AG10803 (cell line): ENCODE measurements around the gene GTF3C1.
"Not testable (repeated sequence)": the region's sequence is repeated elsewhere in the genome, so short reads cannot be mapped to it uniquely, and the experiment has no call there.

Experiments
- DNase-seq: peaks from one replicate; pipeline ENCODE4 v3.0.0; 2010; ENCODE audit warnings: low read depth
- H3K4me3 ChIP-seq: 2 replicates; pipeline ENCODE4 v1.5.1; 2011; ENCODE audit warnings: mild to moderate bottlenecking, low read length, control low read depth
- CTCF ChIP-seq: conservative IDR thresholded peaks from 2 replicates; pipeline ENCODE4 v1.5.1; 2011; ENCODE audit warnings: mild to moderate bottlenecking, low read length, control low read depth, inconsistent platforms

GTF3C1 gene

DNA sequence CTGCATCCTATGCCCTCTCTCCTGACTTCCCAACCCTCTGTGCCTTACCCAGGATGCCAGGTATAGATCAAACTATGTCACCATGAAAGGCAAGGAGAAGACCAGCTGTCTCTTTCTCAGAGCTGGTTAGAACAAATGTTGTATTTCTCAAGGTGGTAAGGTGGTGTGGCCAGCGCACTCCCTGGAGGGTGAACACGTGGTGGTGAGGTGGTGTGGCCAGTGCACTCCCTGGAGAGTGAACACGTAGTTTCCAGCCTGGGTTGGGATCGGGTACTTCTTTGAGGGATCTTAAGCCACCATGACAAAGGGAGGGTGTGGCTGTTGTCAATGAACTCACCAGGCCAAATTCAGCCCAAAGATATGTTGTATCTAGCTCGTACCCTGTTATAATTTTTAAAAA lies 27.0 kb upstream of the GTF3C1 start:
- no peak overlapping the region for H3K4me3 ChIP-seq
- no peak for DNase-seq
- no peak for TF ChIP-seq CTCF

DNA sequence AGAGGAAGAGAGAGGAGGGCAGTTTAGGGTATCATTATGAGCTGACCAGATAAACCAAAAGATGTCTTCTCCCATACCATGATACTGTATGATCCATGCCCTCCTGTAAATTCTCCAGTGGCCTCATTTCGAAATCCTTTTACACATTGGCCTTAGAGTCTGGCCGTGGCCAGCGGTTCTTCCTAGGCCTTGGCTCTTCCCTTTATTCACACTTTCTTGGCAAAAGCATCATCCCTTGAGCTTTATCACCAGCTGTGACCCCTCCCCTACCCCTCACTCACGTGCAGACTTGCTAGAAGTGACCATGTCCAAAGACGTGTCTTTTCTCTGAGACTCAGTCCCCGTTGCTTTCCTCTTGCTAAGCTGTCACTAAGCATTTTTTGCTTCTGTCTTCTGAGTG lies 23.0 kb upstream of the GTF3C1 start:
- no peak for TF ChIP-seq CTCF
- DNase-seq = peak; percentile 12
- no peak overlapping the region for H3K4me3 ChIP-seq

DNA sequence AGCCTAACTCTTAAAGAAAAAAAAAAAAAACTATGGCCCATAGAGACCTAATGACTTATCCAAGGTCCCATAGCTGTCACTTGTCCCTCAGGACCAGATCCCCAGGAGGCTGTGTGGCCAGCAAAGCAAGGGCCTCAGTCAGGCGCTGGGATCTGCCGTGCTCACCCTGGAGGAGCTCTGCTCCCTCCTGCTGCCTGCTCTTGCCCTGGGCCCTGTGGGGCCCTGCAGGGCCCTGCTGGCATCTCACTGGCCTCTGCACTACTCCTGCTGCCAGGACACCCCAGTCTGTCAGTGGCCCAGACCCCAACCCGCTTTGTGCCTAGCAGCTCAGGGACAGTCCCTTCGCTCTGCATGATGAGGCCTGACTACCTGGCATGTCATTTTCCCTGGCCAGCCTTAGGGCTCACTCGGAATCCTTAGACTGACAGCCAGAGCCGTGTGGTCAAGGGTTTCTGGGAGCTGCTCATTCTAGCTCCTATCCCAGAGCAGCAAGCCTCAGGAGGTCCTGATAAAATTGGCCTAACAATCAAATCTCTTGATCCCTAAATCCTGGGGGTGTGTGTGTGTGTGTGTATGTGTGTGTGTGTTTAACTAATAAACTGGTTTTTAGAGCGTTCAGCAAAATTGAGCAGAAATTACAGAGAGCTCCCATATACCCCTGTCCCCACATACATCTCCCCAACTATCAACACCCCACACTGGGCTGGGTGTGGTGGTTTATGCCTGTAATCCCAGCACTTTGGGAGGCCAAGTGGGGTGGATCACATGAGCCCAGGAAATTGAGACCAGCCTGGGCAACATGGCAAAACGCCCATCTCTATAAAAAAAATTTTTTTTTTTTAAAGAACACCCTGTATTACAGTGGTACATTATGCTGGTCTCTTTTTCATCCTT lies 22.0 kb upstream of the GTF3C1 start:
- no peak overlapping the region for H3K4me3 ChIP-seq
- no peak for DNase-seq
- no peak for TF ChIP-seq CTCF

- H3K4me3 ChIP-seq, DNase-seq: not testable (repeated sequence)
These were observed 21.3 kb upstream of the GTF3C1 start for GRCh38 chr16:27570986-27571385.

DNA sequence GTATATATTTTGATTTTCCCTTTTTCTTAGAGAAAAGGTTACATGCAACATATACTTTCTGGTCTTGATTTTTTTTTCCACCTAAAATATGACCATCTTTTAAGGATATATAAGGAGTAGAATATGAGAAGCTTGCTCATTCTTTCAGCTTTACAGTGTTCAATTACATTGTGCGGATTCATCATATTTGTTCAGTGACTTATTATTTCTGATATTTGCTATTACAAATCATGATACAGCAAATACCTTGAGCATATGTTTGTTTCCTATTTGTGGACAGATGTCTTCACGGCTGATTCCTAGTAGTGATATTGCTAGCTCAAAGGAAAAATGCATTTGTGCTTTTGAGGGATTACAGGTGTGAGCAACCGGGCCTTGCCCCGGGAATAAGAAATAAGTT lies 18.4 kb upstream of the GTF3C1 start:
- H3K4me3 ChIP-seq = no peak overlapping the region
- no peak for TF ChIP-seq CTCF
- DNase-seq = no peak

DNA sequence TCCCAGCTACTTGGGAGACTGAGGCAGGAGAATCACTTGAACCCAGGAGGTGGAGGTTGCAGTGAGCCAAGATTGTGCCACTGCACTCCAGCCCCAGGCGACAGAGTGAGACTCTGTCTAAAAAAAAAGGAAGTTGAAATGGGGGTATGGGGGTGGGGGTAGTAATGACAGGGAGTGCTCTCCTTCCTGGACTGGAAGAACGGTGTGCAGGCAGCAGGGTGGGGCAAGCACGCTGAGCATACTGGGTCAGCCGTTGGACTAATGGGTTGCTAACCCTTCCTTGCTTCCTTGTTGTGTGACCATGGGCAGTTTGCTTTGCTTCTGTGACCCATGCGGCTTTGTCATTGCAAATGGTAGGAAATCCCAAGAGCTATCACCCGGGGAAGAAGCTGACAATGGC lies 16.7 kb upstream of the GTF3C1 start:
- no peak for TF ChIP-seq CTCF
- no peak overlapping the region for H3K4me3 ChIP-seq
- no peak for DNase-seq

DNA sequence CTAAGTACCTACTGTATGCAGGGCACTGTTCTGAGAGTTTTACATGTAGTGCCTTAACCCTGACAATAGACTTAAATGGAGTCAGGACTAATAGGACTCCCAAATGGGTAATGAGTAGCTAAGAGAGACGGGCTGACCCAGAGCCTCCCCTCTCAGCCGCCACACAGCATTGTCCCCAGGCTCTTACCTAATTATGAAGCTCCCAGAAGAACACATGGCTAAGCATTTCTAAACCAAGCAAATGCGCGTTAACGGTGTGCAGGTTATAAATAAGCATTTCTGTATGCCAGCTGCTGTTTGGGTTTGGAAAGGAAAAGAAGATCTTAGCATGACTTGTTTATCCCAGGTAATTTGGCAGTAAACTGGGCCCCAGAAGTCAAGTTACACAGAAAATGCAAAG lies 14.5 kb upstream of the GTF3C1 start:
- no peak overlapping the region for H3K4me3 ChIP-seq
- no peak for TF ChIP-seq CTCF
- no peak for DNase-seq

DNA sequence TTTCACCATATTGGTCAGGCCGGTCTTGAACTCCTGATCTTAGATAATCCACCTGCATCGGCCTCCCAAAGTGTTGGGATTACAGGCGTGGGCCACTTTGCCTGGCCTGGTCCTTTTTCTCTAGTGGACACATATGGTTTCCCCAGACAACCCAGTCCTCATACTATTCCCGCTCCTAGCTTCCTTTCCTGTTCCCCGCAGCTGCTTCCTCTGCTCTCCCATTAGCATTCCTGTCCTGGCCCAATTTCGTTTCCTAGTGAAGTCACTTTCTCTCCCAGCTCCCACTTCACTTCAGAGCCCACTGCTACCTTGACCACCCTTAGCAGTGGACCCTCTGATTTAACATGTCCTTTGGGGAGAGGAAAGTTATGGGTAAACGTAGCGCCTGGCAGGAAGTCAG lies 11.5 kb upstream of the GTF3C1 start:
- TF ChIP-seq CTCF = no peak
- no peak overlapping the region for H3K4me3 ChIP-seq
- no peak for DNase-seq
